Mucosa of descending colon (tissue), 3 donors: ENCODE measurements around the gene ZNF385B. TPM values are rescaled to one million over a fixed set of nuclear protein-coding genes. Genes with fewer than 3 reads are reported as not detected.

Experiments used
- ATAC-seq: fragments of 200-7000 bp; cut with Tn5 transposase; one replicate; pipeline ENCODE4 v1.9.1; 2020; ENCODE audit warnings: mild to moderate bottlenecking, moderate library complexity
- DNase-seq, 3 donors: peaks; one replicate each; pipeline ENCODE4 v3.0.0-alpha.2; 2020
- H3K36me3 ChIP-seq: fragments of 200-600 bp; one replicate; pipeline ENCODE4 v1.8.0; 2021; ENCODE audit warnings: low read depth, mild to moderate bottlenecking
- H3K4me1 ChIP-seq: fragments of 200-600 bp; one replicate; pipeline ENCODE4 v1.8.0; 2021; ENCODE audit warnings: low read depth, mild to moderate bottlenecking
- H3K4me3 ChIP-seq: fragments of 200-600 bp; one replicate; pipeline ENCODE4 v1.8.0; 2021; ENCODE audit warnings: mild to moderate bottlenecking
- H3K9me3 ChIP-seq: fragments of 200-600 bp; one replicate; pipeline ENCODE4 v1.8.0; 2021; ENCODE audit warnings: mild to moderate bottlenecking
- intact Hi-C, 2 donors: fragments of 100-400 bp; cut with DNase I in 1 of 2; cut with micrococcal nuclease in 1 of 2; formaldehyde crosslinking; loops; one replicate each; pipeline versions ENCODE4 v1.11.0 to v1.11.1; 2022; cut with DNase I, micrococcal nuclease
- total RNA-seq, 3 donors: library from RNA; stranded (reverse); fragmentation: NEBNext Ultra II Directional in 2 of 3; extraction: Animal tissue kit (Norgen Biotek cat#: 25700) in 2 of 3; gene quantifications; one replicate each; pipeline versions ENCODE4 v1.2.1 to v1.2.4, GENCODE V29; 2021 to 2023
- TF ChIP-seq, protein P1 (sequence below): fragments of 200-600 bp; IDR thresholded peaks from one replicate; pipeline ENCODE4 v1.8.0; 2022; ENCODE audit warnings: antibody characterized with exemption, mild to moderate bottlenecking
- donor health status: DM: no; HTN: no; CAD: no; lungs with moderate emphysema.
- donor health status: DM: no; HTN: no; CAD: no.
- donor health status: DM: no; HTN: yes; CAD: no.

ZNF385B gene
- total RNA-seq, 3 donors from 2014 or later = 1.2 to 2.2 (median 1.6) TPM

DNA sequence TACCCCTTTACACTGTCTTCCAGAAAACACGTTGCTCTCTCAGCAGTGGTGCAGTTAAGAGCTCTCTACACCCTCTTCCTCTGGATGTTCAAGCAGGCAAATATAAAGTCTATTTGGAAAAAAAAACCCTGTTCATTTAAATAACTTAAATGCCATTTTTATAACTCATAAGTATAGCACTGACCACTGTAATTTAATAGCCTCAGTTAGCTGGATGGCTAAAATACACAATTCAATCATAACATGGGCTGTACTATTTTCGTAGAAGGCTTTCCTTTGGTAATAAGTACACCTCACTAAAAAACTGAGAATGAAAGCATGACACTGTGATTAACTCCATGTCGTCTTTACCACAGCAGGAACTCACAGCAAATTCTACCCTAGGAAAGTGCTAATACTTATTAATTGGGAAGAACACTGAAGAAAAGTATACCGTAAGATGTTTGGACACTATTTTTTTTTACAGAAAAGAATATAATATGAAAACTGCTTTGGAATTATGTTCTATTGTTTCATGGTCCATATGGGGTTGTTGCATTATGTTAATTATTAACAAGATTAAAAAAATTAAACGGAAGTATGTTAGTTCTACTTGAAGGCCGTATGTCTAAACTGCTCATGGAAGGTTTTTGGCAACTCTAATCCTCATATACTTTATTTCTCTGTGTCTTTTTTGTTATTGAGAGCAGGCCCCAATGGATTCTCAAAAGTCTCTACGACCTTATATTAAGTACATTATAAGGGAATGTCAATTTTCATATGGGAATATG, 269.1 kb downstream of the ZNF385B start:
- DNase-seq (no peak), ATAC-seq (no peak)
- no peak overlapping the region for H3K4me3 ChIP-seq
- H3K36me3 ChIP-seq = no peaks in the 10 kb centered on the region
- intact Hi-C loops = no loop called here
- TF ChIP-seq, protein P1, sequence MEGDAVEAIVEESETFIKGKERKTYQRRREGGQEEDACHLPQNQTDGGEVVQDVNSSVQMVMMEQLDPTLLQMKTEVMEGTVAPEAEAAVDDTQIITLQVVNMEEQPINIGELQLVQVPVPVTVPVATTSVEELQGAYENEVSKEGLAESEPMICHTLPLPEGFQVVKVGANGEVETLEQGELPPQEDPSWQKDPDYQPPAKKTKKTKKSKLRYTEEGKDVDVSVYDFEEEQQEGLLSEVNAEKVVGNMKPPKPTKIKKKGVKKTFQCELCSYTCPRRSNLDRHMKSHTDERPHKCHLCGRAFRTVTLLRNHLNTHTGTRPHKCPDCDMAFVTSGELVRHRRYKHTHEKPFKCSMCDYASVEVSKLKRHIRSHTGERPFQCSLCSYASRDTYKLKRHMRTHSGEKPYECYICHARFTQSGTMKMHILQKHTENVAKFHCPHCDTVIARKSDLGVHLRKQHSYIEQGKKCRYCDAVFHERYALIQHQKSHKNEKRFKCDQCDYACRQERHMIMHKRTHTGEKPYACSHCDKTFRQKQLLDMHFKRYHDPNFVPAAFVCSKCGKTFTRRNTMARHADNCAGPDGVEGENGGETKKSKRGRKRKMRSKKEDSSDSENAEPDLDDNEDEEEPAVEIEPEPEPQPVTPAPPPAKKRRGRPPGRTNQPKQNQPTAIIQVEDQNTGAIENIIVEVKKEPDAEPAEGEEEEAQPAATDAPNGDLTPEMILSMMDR = no peak
- no peaks in the 10 kb centered on the region for H3K4me1 ChIP-seq
- H3K9me3 ChIP-seq = no peaks in the 10 kb centered on the region

DNA sequence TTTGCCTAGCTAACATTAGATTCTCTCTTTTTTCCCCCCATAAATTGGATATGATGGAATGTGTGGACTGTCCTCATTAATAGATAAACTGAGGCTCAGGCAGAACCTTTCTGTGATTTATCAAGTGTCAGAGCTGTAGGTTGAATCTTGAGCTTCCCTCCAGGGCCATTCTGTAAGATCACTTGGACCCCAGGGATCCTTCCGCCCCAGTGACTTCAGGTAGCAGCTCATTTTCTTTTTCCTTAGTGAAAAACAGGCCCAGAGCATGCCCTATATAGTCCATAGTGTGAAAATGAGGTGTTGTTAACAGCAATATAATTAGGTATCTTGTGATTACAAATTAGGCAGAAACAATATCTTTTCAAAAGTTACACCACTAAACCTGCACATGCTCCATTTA, 269.7 kb downstream of the ZNF385B start:
- intact Hi-C loops = no loop called here
- Histone ChIP-seq H3K4me3 (no peak overlapping the region), H3K36me3 (no peaks in the 10 kb centered on the region), H3K9me3 (no peaks in the 10 kb centered on the region), H3K4me1 (no peaks in the 10 kb centered on the region)
- ATAC-seq = no peak
- DNase-seq = no peak
- TF ChIP-seq, protein P1 = no peak

DNA sequence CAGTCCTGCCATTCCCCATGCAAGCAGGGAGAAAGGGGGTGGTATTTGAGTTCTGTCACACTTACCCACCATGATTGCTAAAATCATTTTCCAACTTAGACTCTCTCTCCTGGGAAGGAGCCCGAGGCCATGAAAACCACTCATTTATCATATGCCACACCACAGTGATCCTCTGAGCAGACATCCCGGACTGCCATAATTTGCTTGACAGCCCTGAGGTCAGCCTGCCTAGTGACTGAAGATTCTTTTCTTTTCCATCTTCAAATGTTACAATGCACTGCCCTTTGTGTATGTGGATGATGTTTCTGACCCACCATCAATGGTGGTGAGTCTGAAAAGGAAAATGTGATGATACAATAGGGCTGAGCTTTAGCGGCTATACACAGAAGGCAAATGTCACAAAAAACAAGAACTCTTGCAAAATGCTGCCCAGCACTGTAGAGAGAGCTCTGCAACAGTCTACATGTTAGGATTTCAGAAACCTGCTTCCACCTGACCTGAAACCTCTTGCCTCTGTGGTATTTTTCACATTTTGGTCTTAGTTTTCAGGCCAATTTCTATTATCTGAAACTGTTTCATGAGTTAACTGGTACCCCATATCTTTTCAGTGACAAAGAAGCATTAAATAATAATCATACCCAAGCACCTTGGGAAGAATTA, 272.8 kb downstream of the ZNF385B start:
- DNase-seq = no peak
- no peaks in the 10 kb centered on the region for H3K36me3 ChIP-seq
- no peaks in the 10 kb centered on the region for H3K9me3 ChIP-seq
- ATAC-seq = no peak
- H3K4me1 ChIP-seq = no peaks in the 10 kb centered on the region
- no peak overlapping the region for H3K4me3 ChIP-seq
- TF ChIP-seq, protein P1 = no peak
- intact Hi-C loops = no loop called here

DNA sequence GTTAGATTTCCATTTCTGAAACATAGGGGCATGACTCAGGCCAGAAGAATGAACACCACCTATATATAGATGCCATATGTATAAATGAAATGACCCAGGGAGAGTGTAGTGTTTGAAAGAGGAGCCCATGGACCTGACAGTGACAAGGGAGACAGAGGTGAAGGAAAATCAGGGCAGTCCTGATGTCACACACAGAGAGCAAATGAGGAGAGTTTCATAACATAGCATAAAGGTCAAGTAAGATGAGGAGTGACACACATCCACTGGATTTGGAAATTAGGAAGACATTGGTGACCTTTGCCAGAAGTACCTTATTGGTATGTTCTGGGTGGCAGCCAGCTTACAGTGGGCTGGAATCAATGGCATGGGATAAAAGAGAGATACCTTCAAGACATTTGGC, 276.7 kb downstream of the ZNF385B start:
- Histone ChIP-seq H3K9me3 (no peaks in the 10 kb centered on the region), H3K4me1 (no peaks in the 10 kb centered on the region), H3K4me3 (no peak overlapping the region), H3K36me3 (no peaks in the 10 kb centered on the region)
- no peak for ATAC-seq
- intact Hi-C loops = no loop called here
- no peak for DNase-seq
- TF ChIP-seq, protein P1 = no peak

DNA sequence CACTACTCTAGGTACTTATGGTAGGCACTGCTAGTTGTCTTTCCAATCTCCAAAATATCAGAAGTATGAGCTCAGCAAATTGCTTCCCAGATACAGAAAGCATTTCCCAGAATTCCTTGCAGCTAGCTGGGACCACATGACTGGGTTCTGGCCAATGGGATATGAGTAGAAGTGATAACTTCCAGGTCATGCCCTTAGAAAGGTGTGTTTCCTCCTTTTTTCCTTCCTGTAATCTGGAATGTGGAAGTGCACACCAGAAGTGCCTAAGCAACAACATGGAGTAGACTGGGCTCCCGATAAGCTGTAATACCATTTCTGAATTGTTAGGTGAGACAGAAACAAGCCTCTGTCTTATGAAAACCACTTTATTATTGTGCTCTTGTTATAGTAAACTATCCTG, 279.8 kb downstream of the ZNF385B start:
- DNase-seq (no peak), ATAC-seq (no peak)
- Histone ChIP-seq H3K9me3 (no peaks in the 10 kb centered on the region), H3K4me3 (no peak overlapping the region), H3K4me1 (no peaks in the 10 kb centered on the region), H3K36me3 (no peaks in the 10 kb centered on the region)
- intact Hi-C loops = no loop called here
- TF ChIP-seq, protein P1 = no peak
